Liver (tissue), 9 donors: ENCODE data around the gene KRTAP4-11. TPM values are rescaled to one million over a fixed set of nuclear protein-coding genes. Genes with fewer than 3 reads are reported as not detected.
"Not testable (repeated sequence)": the region's sequence is repeated elsewhere in the genome, so short reads cannot be mapped to it uniquely, and the experiment has no call there.

Experiments
- DNase-seq: peaks from one replicate; pipeline ENCODE4 v3.0.0-alpha.2; 2017; ENCODE audit warnings: low spot score
- H3K27ac ChIP-seq, 2 donors: one replicate each; pipeline ENCODE4 v1.7.0; 2013; ENCODE audit warnings: inconsistent platforms in 2 of 2, low read length in 2 of 2, control low read depth in 1 of 2, low read depth in 1 of 2, mild to moderate bottlenecking in 1 of 2
- H3K27me3 ChIP-seq, 4 donors: one replicate each; pipeline versions ENCODE4 v1.6.1 to v1.7.0; 2013; ENCODE audit warnings: low read length in 3 of 4, inconsistent platforms in 1 of 4, mild to moderate bottlenecking in 1 of 4, moderate library complexity in 1 of 4; ENCODE audit not compliant: control insufficient read depth in 4 of 4, insufficient read depth in 4 of 4
- H3K36me3 ChIP-seq, 4 donors: one replicate each; pipeline versions ENCODE4 v1.6.1 to v1.7.0; 2013; ENCODE audit warnings: low read length in 3 of 4, mild to moderate bottlenecking in 3 of 4, low read depth in 1 of 4, moderate library complexity in 1 of 4; ENCODE audit not compliant: control insufficient read depth in 4 of 4, insufficient read depth in 3 of 4
- H3K4me1 ChIP-seq, 4 donors: one replicate each; pipeline versions ENCODE4 v1.6.1 to v1.7.0; 2013; ENCODE audit warnings: low read length in 3 of 4, mild to moderate bottlenecking in 3 of 4, moderate library complexity in 1 of 4; ENCODE audit not compliant: control insufficient read depth in 4 of 4, insufficient read depth in 4 of 4
- H3K4me3 ChIP-seq, 3 donors: one replicate each; pipeline versions ENCODE4 v1.6.1 to v1.7.0; 2013; ENCODE audit warnings: low read length in 3 of 3, control low read depth in 1 of 3, low read depth in 1 of 3, mild to moderate bottlenecking in 1 of 3
- H3K9ac ChIP-seq, 2 donors: one replicate each; pipeline ENCODE4 v1.7.0; 2013; ENCODE audit warnings: low read length in 2 of 2, mild to moderate bottlenecking in 2 of 2, moderate library complexity in 2 of 2, control low read depth in 1 of 2, low read depth in 1 of 2
- H3K9me3 ChIP-seq, 4 donors: one replicate each; pipeline versions ENCODE4 v1.6.1 to v1.7.0; 2013; ENCODE audit warnings: low read length in 3 of 4; ENCODE audit not compliant: control insufficient read depth in 4 of 4
- ATF3 ChIP-seq: IDR thresholded peaks from 2 replicates; pipeline ENCODE4 v1.6.1; 2016; ENCODE audit warnings: antibody characterized with exemption
- CTCF ChIP-seq: fragments of 150-350 bp; IDR thresholded peaks from 2 replicates; pipeline ENCODE4 v1.5.1; 2017; ENCODE audit warnings: improper control_type of control experiment, low read depth, low read length; ENCODE audit not compliant: missing input control
- EGR1 ChIP-seq, 2 donors: IDR thresholded peaks; 2 replicates each; pipeline ENCODE4 v1.6.1; 2016 to 2018; ENCODE audit warnings: antibody characterized with exemption in 2 of 2, low read depth in 2 of 2
- FOXA1 ChIP-seq: IDR thresholded peaks from 2 replicates; pipeline ENCODE4 v1.6.1; 2016; ENCODE audit warnings: antibody characterized with exemption
- FOXA2 ChIP-seq: IDR thresholded peaks from 2 replicates; pipeline ENCODE4 v1.6.1; 2016; ENCODE audit warnings: antibody characterized with exemption
- GABPA ChIP-seq, 2 donors: IDR thresholded peaks in 1 of 2; conservative IDR thresholded peaks in 1 of 2; 2 replicates each; pipeline ENCODE4 v1.6.1; 2016; ENCODE audit warnings: antibody characterized with exemption in 2 of 2, mild to moderate bottlenecking in 1 of 2, moderate library complexity in 1 of 2
- HNF4A ChIP-seq, 2 donors: conservative IDR thresholded peaks; 2 replicates each; pipeline ENCODE4 v1.6.1; 2016; ENCODE audit warnings: antibody characterized with exemption in 2 of 2, mild to moderate bottlenecking in 2 of 2
- HNF4G ChIP-seq: IDR thresholded peaks from 2 replicates; pipeline ENCODE4 v1.6.1; 2016; ENCODE audit warnings: antibody characterized with exemption
- JUND ChIP-seq, 2 donors: IDR thresholded peaks; 2 replicates each; pipeline ENCODE4 v1.6.1; 2016; ENCODE audit warnings: antibody characterized with exemption in 2 of 2
- MAX ChIP-seq: IDR thresholded peaks from 2 replicates; pipeline ENCODE4 v1.6.1; 2016; ENCODE audit warnings: antibody characterized with exemption
- NR2F2 ChIP-seq: IDR thresholded peaks from 2 replicates; pipeline ENCODE4 v1.6.1; 2016; ENCODE audit warnings: antibody characterized with exemption
- RAD21 ChIP-seq, 2 donors: IDR thresholded peaks; 2 replicates each; pipeline ENCODE4 v1.6.1; 2016; ENCODE audit warnings: antibody characterized with exemption in 2 of 2, mild to moderate bottlenecking in 2 of 2
- REST ChIP-seq: IDR thresholded peaks from 2 replicates; pipeline ENCODE4 v1.6.1; 2016; ENCODE audit warnings: antibody characterized with exemption, mild to moderate bottlenecking
- RXRA ChIP-seq, 2 donors: IDR thresholded peaks; 2 replicates each; pipeline ENCODE4 v1.6.1; 2017 to 2018; ENCODE audit warnings: antibody characterized with exemption in 2 of 2, mild to moderate bottlenecking in 1 of 2
- SP1 ChIP-seq: IDR thresholded peaks from 2 replicates; pipeline ENCODE4 v1.6.1; 2018; ENCODE audit warnings: antibody characterized with exemption, mild to moderate bottlenecking
- TAF1 ChIP-seq: conservative IDR thresholded peaks from 2 replicates; pipeline ENCODE4 v1.6.1; 2016; ENCODE audit warnings: antibody characterized with exemption, mild to moderate bottlenecking
- YY1 ChIP-seq: IDR thresholded peaks from 2 replicates; pipeline ENCODE4 v1.6.1; 2016; ENCODE audit warnings: antibody characterized with exemption, mild to moderate bottlenecking
- ZBTB33 ChIP-seq: IDR thresholded peaks from 2 replicates; pipeline ENCODE4 v1.6.1; 2016; ENCODE audit warnings: antibody characterized with exemption
- whole genome bisulfite sequencing: extraction: QIAGEN DNeasy Blood & Tissue Kit; methylation state at CpG from one replicate; pipeline ENCODE4 v1.1.7; 2013; 5-methylcytosine and 5-hydroxymethylcytosine counted together
- polyA plus RNA-seq, 2 donors: library from polyadenylated mRNA; stranded (reverse) in 1 of 2; unstranded in 1 of 2; fragments of 200-250 nt in 1 of 2; fragments of >200 nt in 1 of 2; fragmentation: Nextera tagmentation in 1 of 2; extraction: Ambion mirVana in 1 of 2; gene quantifications; one replicate each; pipeline versions ENCODE4 v1.2.1 to v1.2.3, GENCODE V29; 2013 to 2015
- total RNA-seq, 2 donors: library from RNA; depleted of rRNA; stranded (reverse); fragments of >200 nt; gene quantifications; one replicate each; pipeline ENCODE4 v1.2.3, GENCODE V29; 2014
- donor health status: healthy.
- donor health status: healthy.
- donor health status: healthy.
- donor health status: healthy.
- donor health status: healthy.

Gene KRTAP4-11
- total and polyA plus RNA-seq, 4 donors = not detected

GRCh38 chr17:41160648-41161047 is 42.5 kb upstream of the KRTAP4-11 start, which contains the start of gene KRTAP4-4:
Gene KRTAP4-4 (minus strand): TSS chr17:41160748. CDS start chr17:41160691, 57 bp downstream.
- 76% methylated on average over 1 of the region's 1 CpG for WGBS
- Histone ChIP-seq H3K4me1 (no peaks in the 10 kb centered on the region), H3K9ac (no peak within 1 kb of the TSS), H3K9me3 (no peaks in the 10 kb centered on the region), H3K4me3 (no peak within 1 kb of the TSS), H3K27ac (no peak within 1 kb of the TSS), H3K36me3 (no peaks in the 10 kb centered on the region), H3K27me3 (peaks cover 0 to 5% (median under 1%) of the 10 kb centered on the region in 4 donors)
- TF ChIP-seq GABPA (IDR thresholded peaks at IDR 0.05 in 1 of 2, conservative IDR thresholded peaks at IDR 0.05 in 1 of 2) = no peak
- no peak for TF ChIP-seq NR2F2
- no peak for TF ChIP-seq HNF4G
- TF ChIP-seq FOXA2 = no peak
- no peak for TF ChIP-seq EGR1 (IDR thresholded peaks at IDR 0.05; ENCODE audit: low read depth in 2 of 2)
- no peak for TF ChIP-seq SP1
- no peak for TF ChIP-seq TAF1
- no peak for TF ChIP-seq FOXA1
- TF ChIP-seq ATF3 = no peak
- no peak for TF ChIP-seq YY1
- no peak for TF ChIP-seq ZBTB33
- no peak for TF ChIP-seq MAX
- DNase-seq = no peak

GRCh38 chr17:41160190-41160589 is 42.0 kb upstream of the KRTAP4-11 start:
- H3K27ac ChIP-seq, H3K4me3 ChIP-seq, H3K4me1 ChIP-seq, H3K27me3 ChIP-seq, H3K9me3 ChIP-seq, DNase-seq, H3K9ac ChIP-seq, H3K36me3 ChIP-seq: not testable (repeated sequence)
- WGBS = 88% methylated on average over 3 of the region's 3 CpGs

GRCh38 chr17:41153856-41154255 is 35.7 kb upstream of the KRTAP4-11 start:
- no peaks in the 10 kb centered on the region for H3K9me3 ChIP-seq
- no peaks in the 10 kb centered on the region for H3K36me3 ChIP-seq
- no peak overlapping the region for H3K27ac ChIP-seq
- DNase-seq = no peak
- H3K4me1 ChIP-seq = no peaks in the 10 kb centered on the region
- peaks cover 0 to 3% (median 0%) of the 10 kb centered on the region in 4 donors for H3K27me3 ChIP-seq
- H3K4me3 ChIP-seq = no peak overlapping the region
- 17% methylated on average over 2 of the region's 2 CpGs for WGBS
- no peak overlapping the region for H3K9ac ChIP-seq
- TF ChIP-seq REST (no peak), FOXA2 (no peak), HNF4G (no peak), RAD21 (IDR thresholded peaks at IDR 0.05) (no peak), CTCF (no peak), FOXA1 (no peak), HNF4A (conservative IDR thresholded peaks at IDR 0.05) (no peak), JUND (IDR thresholded peaks at IDR 0.05) (no peak), NR2F2 (no peak), SP1 (no peak), TAF1 (no peak), MAX (no peak), RXRA (IDR thresholded peaks at IDR 0.05) (no peak), YY1 (no peak), ATF3 (no peak)
